K562 (cell line): ENCODE data around the gene CASP5. TPM values are rescaled to one million over a fixed set of nuclear protein-coding genes. Genes with fewer than 3 reads are reported as not detected.

Experiments
- ATAC-seq: fragments of 200-7000 bp; cut with Tn5 transposase; 3 replicates; pipeline ENCODE4 v1.9.1; 2020; ENCODE audit warnings: moderate library complexity
- BruUV-seq: library from RNA; stranded (reverse); fragments of 400-500 nt; replicated peaks from 2 replicates; lab custom pipeline; 2021; lab: Mats Ljungman, UMichigan
- CTCF ChIA-PET: fragments of 300-600 bp; formaldehyde crosslinking; extraction: SDS; loops from one replicate; lab custom pipeline; 2021; ENCODE audit warnings: low intra/inter-chr PET ratio; lab: Yijun Ruan, JAX
- POLR2A ChIA-PET: fragments of 300-600, 350-650 bp; sonication (Branson Sonifier 250); formaldehyde crosslinking; extraction: SDS; loops from one replicate; lab custom pipeline; 2021; ENCODE audit warnings: antibody characterized with exemption, inconsistent platforms; lab: Yijun Ruan, JAX
- DNase-seq, 4 experiments: peaks; one replicate each; pipeline versions ENCODE4 v3.0.0 to v3.0.0-alpha.2; 2011 to 2018; ENCODE audit warnings: low spot score in 3 of 4, mixed read lengths in 3 of 4; ENCODE audit errors: extremely low read depth in 1 of 4
- FAIRE-seq: peaks from 2 replicates; lab custom pipeline; 2011; peaks lifted over from hg19 to GRCh38; lab: Jason Lieb, UNC
- H2AFZ ChIP-seq: 2 replicates; pipeline ENCODE4 v1.6.0; 2011; ENCODE audit warnings: low read depth, low read length, control low read depth, inconsistent platforms
- H3K27ac ChIP-seq: fragments of 200-600 bp; 3 replicates; pipeline ENCODE4 v1.8.0; 2011; ENCODE audit warnings: low read depth, mild to moderate bottlenecking, control low read depth, inconsistent platforms, low read length, moderate library complexity, mixed read lengths; ENCODE audit errors: extremely low read depth
- H3K27me3 ChIP-seq, 2 experiments: fragments of 300-600 bp in 1 of 2; 2 replicates in 1 of 2; 3 replicates in 1 of 2; pipeline versions ENCODE4 v1.6.0 to v1.8.0; 2011; ENCODE audit warnings: inconsistent platforms in 2 of 2, low read length in 2 of 2, mild to moderate bottlenecking in 1 of 2, mixed read lengths in 1 of 2, moderate library complexity in 1 of 2; ENCODE audit not compliant: control insufficient read depth in 2 of 2, insufficient read depth in 2 of 2
- H3K36me3 ChIP-seq: fragments of 300-600 bp; 3 replicates; pipeline ENCODE4 v1.8.0; 2011; ENCODE audit warnings: mild to moderate bottlenecking, low read length, inconsistent platforms; ENCODE audit not compliant: control insufficient read depth, insufficient read depth
- H3K4me1 ChIP-seq, 2 experiments: fragments of 200-600 bp in 1 of 2; replicated peaks in 1 of 2; 2 replicates in 1 of 2; 3 replicates in 1 of 2; pipeline versions ENCODE4 v1.5.1 to v1.8.0; 2011; ENCODE audit warnings: inconsistent platforms in 2 of 2, low read length in 2 of 2, mild to moderate bottlenecking in 1 of 2, mixed read lengths in 1 of 2, moderate library complexity in 1 of 2; ENCODE audit not compliant: control insufficient read depth in 2 of 2, insufficient read depth in 2 of 2
- H3K4me2 ChIP-seq: 2 replicates; pipeline ENCODE4 v1.6.1; 2011; ENCODE audit warnings: low read length, control low read depth, inconsistent platforms, mixed read lengths; ENCODE audit not compliant: insufficient read depth
- H3K4me3 ChIP-seq: fragments of 200-600 bp; sonication (generic), shearing (Covaris generic); 2 replicates; pipeline ENCODE4 v1.5.1; 2016; ENCODE audit warnings: control low read depth, inconsistent platforms
- H3K79me2 ChIP-seq: fragments of 200-600 bp; 3 replicates; pipeline ENCODE4 v1.8.0; 2011; ENCODE audit warnings: low read length, inconsistent platforms; ENCODE audit not compliant: control insufficient read depth, insufficient read depth
- H3K9ac ChIP-seq, 2 experiments: 2 replicates each; pipeline versions ENCODE4 v1.6.0 to v1.6.1; 2011; ENCODE audit warnings: low read depth in 2 of 2, low read length in 2 of 2, control low read depth in 1 of 2, inconsistent platforms in 1 of 2, mild to moderate bottlenecking in 1 of 2, mixed read lengths in 1 of 2; ENCODE audit not compliant: insufficient read depth in 1 of 2
- H3K9me1 ChIP-seq: one replicate; pipeline ENCODE4 v1.6.0; 2011; ENCODE audit warnings: inconsistent platforms, mild to moderate bottlenecking, low read length, moderate library complexity; ENCODE audit not compliant: control insufficient read depth, insufficient read depth
- H3K9me3 ChIP-seq: replicated peaks from 2 replicates; pipeline ENCODE4 v1.5.1; 2011; ENCODE audit warnings: low read depth, low read length, inconsistent platforms; ENCODE audit not compliant: control insufficient read depth, insufficient read depth
- H4K20me1 ChIP-seq: replicated peaks from 2 replicates; pipeline ENCODE4 v1.6.1; 2011; ENCODE audit warnings: low read length, inconsistent platforms, mixed read lengths; ENCODE audit not compliant: control insufficient read depth, insufficient read depth
- C11orf30 ChIP-seq: fragments of 450-650 bp; IDR thresholded peaks from 2 replicates; pipeline ENCODE4 v1.6.1; 2016; ENCODE audit warnings: low read depth, mild to moderate bottlenecking
- FOXA1 ChIP-seq: fragments of 450-650 bp; IDR thresholded peaks from 2 replicates; pipeline ENCODE4 v1.6.1; 2016; ENCODE audit warnings: mild to moderate bottlenecking, borderline replicate concordance
- FOXM1 ChIP-seq, 2 experiments: fragments of 450-650 bp in 1 of 2; sonication (generic) in 1 of 2; formaldehyde crosslinking in 1 of 2; IDR thresholded peaks; 2 replicates each; pipeline versions ENCODE4 v1.6.1 to v1.9.0; 2017 to 2022; ENCODE audit warnings: low read depth in 2 of 2, mild to moderate bottlenecking in 2 of 2, missing genetic modification reagents in 1 of 2, moderate library complexity in 1 of 2
- HNRNPL ChIP-seq: fragments of 200-400 bp; formaldehyde crosslinking; IDR thresholded peaks from 2 replicates; pipeline ENCODE4 v1.6.1; 2017; ENCODE audit warnings: low read depth, mild to moderate bottlenecking, low read length
- MYNN ChIP-seq, 2 experiments: sonication (generic); formaldehyde crosslinking in 1 of 2; IDR thresholded peaks; 2 replicates each; pipeline versions ENCODE4 v1.5.0 to v1.6.1; 2016 to 2020; ENCODE audit warnings: antibody characterized with exemption in 1 of 2, missing genetic modification reagents in 1 of 2
- POLR2H ChIP-seq: IDR thresholded peaks from 2 replicates; pipeline ENCODE4 v1.6.1; 2016; ENCODE audit warnings: missing genetic modification characterization, low read depth, mild to moderate bottlenecking, control low read depth, missing compliant biosample characterization, moderate library complexity
- PTTG1 ChIP-seq: fragments of 450-650 bp; IDR thresholded peaks from 2 replicates; pipeline ENCODE4 v1.6.1; 2016; ENCODE audit warnings: low read depth, mild to moderate bottlenecking, missing genetic modification characterization, missing compliant biosample characterization
- RBM15 ChIP-seq: fragments of 200-400 bp; formaldehyde crosslinking; IDR thresholded peaks from 2 replicates; pipeline ENCODE4 v1.6.1; 2018; ENCODE audit warnings: mild to moderate bottlenecking, low read length, moderate library complexity; ENCODE audit not compliant: insufficient read depth
- SRSF7 ChIP-seq: fragments of 200-400 bp; formaldehyde crosslinking; optimal IDR thresholded peaks from 2 replicates; pipeline ENCODE3; 2017; ENCODE audit warnings: mild to moderate bottlenecking, low read depth, low read length
- THRB ChIP-seq: fragments of 450-650 bp; formaldehyde crosslinking; conservative IDR thresholded peaks from 2 replicates; pipeline ENCODE4 v1.4.0; 2022; ENCODE audit warnings: mild to moderate bottlenecking, missing genetic modification characterization
- ZBED1 ChIP-seq: IDR thresholded peaks from 2 replicates; pipeline ENCODE4 v1.6.1; 2014
- ZBTB34 ChIP-seq: fragments of 250-450 bp; sonication (Bioruptor Pico); IDR thresholded peaks from 2 replicates; pipeline ENCODE4 v1.8.0; 2021; ENCODE audit warnings: mild to moderate bottlenecking, moderate library complexity
- ZBTB5 ChIP-seq: fragments of 450-650 bp; IDR thresholded peaks from 2 replicates; pipeline ENCODE4 v1.6.1; 2017; ENCODE audit warnings: antibody characterized with exemption
- ZNF124 ChIP-seq: sonication (generic); formaldehyde crosslinking; IDR thresholded peaks from 2 replicates; pipeline ENCODE4 v1.8.1; 2022; ENCODE audit warnings: missing genetic modification reagents
- ZNF239 ChIP-seq: fragments of 250-450 bp; sonication (Bioruptor Pico); IDR thresholded peaks from 2 replicates; pipeline ENCODE4 v1.4.0; 2020; ENCODE audit warnings: mild to moderate bottlenecking
- ZNF717 ChIP-seq: fragments of 250-450 bp; sonication (Bioruptor Pico); IDR thresholded peaks from 2 replicates; pipeline ENCODE4 v1.5.0; 2021
- in situ Hi-C: fragments of 300-500 bp; cut with MboI; formaldehyde crosslinking; loops from 4 replicates; pipeline ENCODE4 v1.15.0; 2018; ENCODE audit warnings: inconsistent platforms, mixed read lengths
- intact Hi-C: fragments of 100-400 bp; cut with micrococcal nuclease; formaldehyde crosslinking; loops from 2 replicates; pipeline ENCODE4 v1.14.2; 2022
- polyA plus RNA-seq, 8 experiments: library from polyadenylated mRNA; depleted of rRNA in 4 of 8; stranded (reverse) in 5 of 8; unstranded in 3 of 8; fragments of >200 nt; fragmentation: Nextera tagmentation in 2 of 8; fragmentation: Illumina TruSeq in 1 of 8; extraction: Ambion mirVana in 2 of 8; extraction: Trizol in 1 of 8; gene quantifications; 2 replicates each; pipeline versions ENCODE4 v1.2.1 to v1.2.3, GENCODE V29; 2011 to 2014; ENCODE audit warnings: inconsistent platforms in 1 of 8, missing spikeins in 1 of 8
- total RNA-seq, 7 experiments: library from RNA; depleted of rRNA in 6 of 7; stranded (reverse); fragments of >200 nt in 6 of 7; fragmentation: Illumina TruSeq in 2 of 7; extraction: Trizol in 2 of 7; gene quantifications; 2 replicates each; pipeline versions ENCODE4 v1.2.1 to v1.2.3, GENCODE V29; 2011 to 2021; ENCODE audit warnings: low replicate concordance in 1 of 7

The CASP5 gene
- total and polyA plus RNA-seq, 9 of the 15 experiments (the other 6 are each of a cell fraction or from before 2014, with no cell fraction given), result not detected

GRCh38 chr11:105007463-105007862, 15.5 kb downstream of the CASP5 start:
- no peak overlapping the region for H3K9ac ChIP-seq
- ATAC-seq, result no peak
- H3K27ac ChIP-seq, result no peak overlapping the region
- CTCF ChIA-PET, result no interaction called here
- H3K4me1 ChIP-seq, result no peaks in the 10 kb centered on the region
- H4K20me1 ChIP-seq, result no peaks in the 10 kb centered on the region
- H3K27me3 ChIP-seq, result no peaks in the 10 kb centered on the region
- FAIRE-seq, result no peak
- BruUV-seq, result no TSS peak
- H3K4me3 ChIP-seq, result no peak overlapping the region
- 0 out of 2 replicates have a peak, but pooled peaks cover 1% of the 10 kb centered on the region for H3K9me3 ChIP-seq
- DNase-seq, result no peak
- no peaks in the 10 kb centered on the region for H3K36me3 ChIP-seq
- POLR2A ChIA-PET, result no interaction called here
- H2AFZ ChIP-seq, result no peak overlapping the region
- TF ChIP-seq ZNF717 (CRISPR knock-in tag) (no peak), HNRNPL (no peak), RBM15 (no peak), PTTG1 (tag) (no peak), MYNN (IDR thresholded peaks at IDR 0.05) (no peak), MYNN (CRISPR knock-in tag; IDR thresholded peaks at IDR 0.05) (no peak), ZBTB34 (no peak), FOXM1 (IDR thresholded peaks at IDR 0.05; ENCODE audit: low read depth) (no peak), FOXM1 (CRISPR knock-in tag; IDR thresholded peaks at IDR 0.05; ENCODE audit: low read depth) (no peak), ZBTB5 (no peak), SRSF7 (no peak), THRB (CRISPR knock-in tag) (no peak), C11orf30 (no peak), FOXA1 (no peak), ZNF239 (no peak), ZNF124 (no peak), POLR2H (no peak), ZBED1 (no peak)
- H3K9me1 ChIP-seq, result no peaks in the 10 kb centered on the region
- H3K4me2 ChIP-seq, result no peak overlapping the region
- in situ Hi-C loops (no loop called here), intact Hi-C loops (no loop called here)
- no peaks in the 10 kb centered on the region for H3K79me2 ChIP-seq
